Upper lobe of left lung (tissue), 6 donors: Measurements from ENCODE around the gene ADIRF. TPM values are rescaled to one million over a fixed set of nuclear protein-coding genes. Genes with fewer than 3 reads are reported as not detected.

Experiments
- ATAC-seq, 2 donors: fragments of 200-7000 bp; cut with Tn5 transposase; one replicate each; pipeline ENCODE4 v1.9.1; 2022; ENCODE audit warnings: mild to moderate bottlenecking in 2 of 2, moderate library complexity in 2 of 2; ENCODE audit not compliant: low FRiP score in 2 of 2
- DNase-seq, 2 donors: peaks; one replicate each; pipeline ENCODE4 v3.0.0-alpha.2; 2019 to 2020
- H3K27ac ChIP-seq, 4 donors: fragments of 200-600 bp; sonication (generic); one replicate each; pipeline ENCODE4 v1.5.1; 2016 to 2019
- H3K27me3 ChIP-seq, 4 donors: fragments of 200-600 bp; sonication (generic); one replicate each; pipeline ENCODE4 v1.5.1; 2017 to 2019
- H3K36me3 ChIP-seq, 4 donors: fragments of 200-600 bp; sonication (generic); one replicate each; pipeline ENCODE4 v1.5.1; 2016 to 2019
- H3K4me1 ChIP-seq, 4 donors: fragments of 200-600 bp; sonication (generic); one replicate each; pipeline ENCODE4 v1.5.1; 2018 to 2019
- H3K4me3 ChIP-seq, 4 donors: fragments of 200-600 bp; sonication (generic); one replicate each; pipeline ENCODE4 v1.5.1; 2017 to 2019; ENCODE audit warnings: mild to moderate bottlenecking in 2 of 4, moderate library complexity in 1 of 4
- H3K9me3 ChIP-seq, 4 donors: fragments of 200-600 bp; sonication (generic); one replicate each; pipeline ENCODE4 v1.5.1; 2018 to 2019
- CTCF ChIP-seq, 6 experiments: fragments of 450-650 bp in 4 of 6; fragments of 200-600 bp in 2 of 6; sonication (generic) in 2 of 6; IDR thresholded peaks; one replicate each; pipeline ENCODE4 v1.5.1; 2016 to 2019; ENCODE audit warnings: antibody characterized with exemption in 6 of 6
- EP300 ChIP-seq, 4 donors: sonication (generic); formaldehyde crosslinking; IDR thresholded peaks; one replicate each; pipeline ENCODE4 v1.5.1; 2017; ENCODE audit warnings: antibody characterized with exemption in 4 of 4, control low read depth in 2 of 4
- POLR2A ChIP-seq, 4 donors: fragments of 450-650 bp; IDR thresholded peaks; one replicate each; pipeline ENCODE4 v1.5.1; 2016 to 2017; ENCODE audit warnings: antibody characterized with exemption in 4 of 4, mild to moderate bottlenecking in 2 of 4
- POLR2AphosphoS5 ChIP-seq, 2 donors: sonication (generic); formaldehyde crosslinking; IDR thresholded peaks; one replicate each; pipeline ENCODE4 v1.5.1; 2017; ENCODE audit warnings: antibody characterized with exemption in 2 of 2
- WGBS, 2 donors: methylation state at CpG; one replicate each; pipeline ENCODE4 v1.1.5; 2017 to 2018; 5-methylcytosine and 5-hydroxymethylcytosine counted together
- total RNA-seq, 6 donors: library from RNA; depleted of rRNA in 4 of 6; stranded (reverse); fragments of >200 nt in 4 of 6; gene quantifications; one replicate each; pipeline versions ENCODE4 v1.1.0 to v1.2.1, GENCODE V29; 2016 to 2021
- donor health status: DM: no; HTN: no; CAD: no; lungs with moderate emphysema.
- donor health status: DM: no; HTN: yes; CAD: no; lungs with severe emphysema.

Gene ADIRF
- total RNA-seq, 6 donors from 2014 or later, result 51.3 to 202 (median 164) TPM

- Histone ChIP-seq H3K4me1 (peaks cover 26 to 62% (median 55%) of the 10 kb centered on the region in 4 donors), H3K27ac (peak overlapping the region; percentile 81 to 90 (median 85)), H3K36me3 (no peaks in the 10 kb centered on the region), H3K9me3 (peaks cover 0 to 4% (median 0%) of the 10 kb centered on the region in 4 donors), H3K27me3 (no peaks in the 10 kb centered on the region), H3K4me3 (peak overlapping the region; percentile 27 to 47 (median 38))
- TF ChIP-seq CTCF (IDR thresholded peaks at IDR 0.05) (no peak), POLR2A (IDR thresholded peaks at IDR 0.05) (no peak), POLR2AphosphoS5 (IDR thresholded peaks at IDR 0.05) (no peak), EP300 (IDR thresholded peaks at IDR 0.05) (no peak)
- 75% methylated on average over 5 of the region's 7 CpGs; no CpG with 5 or more reads in 1 of the 2 donors for WGBS, 2 donors
- DNase-seq (no peak), ATAC-seq (no peak)
Measured at GRCh38 chr10:86956848-86957448, 11.3 kb upstream of the ADIRF start.

GRCh38 chr10:86957471-86958115 lies 10.7 kb upstream of the ADIRF start, which contains the start of gene MMRN2:
Gene MMRN2 (minus strand): TSS chr10:86957615. CDS start chr10:86957541, 74 bp downstream.
- TF ChIP-seq EP300 (IDR thresholded peaks at IDR 0.05) (no peak), CTCF (IDR thresholded peaks at IDR 0.05) (no peak), POLR2AphosphoS5 (IDR thresholded peaks at IDR 0.05) (peak in 1 of 2 donors; percentile 10), POLR2A (IDR thresholded peaks at IDR 0.05) (peak in 1 of 4 donors; percentile 27)
- H3K36me3 ChIP-seq, result no peaks in the 10 kb centered on the region
- H3K4me1 ChIP-seq, result peaks cover 23 to 62% (median 55%) of the 10 kb centered on the region in 4 donors
- no peak for ATAC-seq
- peak within 1 kb of the TSS; percentile 81 to 90 (median 85) for H3K27ac ChIP-seq
- DNase-seq, result peak in 1 of 2 donors; percentile 58
- H3K9me3 ChIP-seq, result peaks cover 0 to 2% (median 0%) of the 10 kb centered on the region in 4 donors
- WGBS, 2 donors, result 49 to 63% methylated on average over 7 to 8 of the region's 9 CpGs
- no peaks in the 10 kb centered on the region for H3K27me3 ChIP-seq
- H3K4me3 ChIP-seq, result peak within 1 kb of the TSS; percentile 27 to 47 (median 38)

- Histone ChIP-seq H3K36me3 (no peaks in the 10 kb centered on the region), H3K4me1 (peaks cover 21 to 62% (median 52%) of the 10 kb centered on the region in 4 donors), H3K27ac (peak within 1 kb of the TSS; percentile 81 to 90 (median 85)), H3K27me3 (no peaks in the 10 kb centered on the region), H3K9me3 (no peaks in the 10 kb centered on the region), H3K4me3 (peak within 1 kb of the TSS; percentile 27 to 47 (median 38))
- WGBS, 2 donors, result 41 to 46% methylated on average over 10 of the region's 22 CpGs
- TF ChIP-seq CTCF (IDR thresholded peaks at IDR 0.05) (no peak), EP300 (IDR thresholded peaks at IDR 0.05) (no peak), POLR2A (IDR thresholded peaks at IDR 0.05) (no peak), POLR2AphosphoS5 (IDR thresholded peaks at IDR 0.05) (no peak)
- ATAC-seq, result peak in 1 of 2 donors; percentile 11
- DNase-seq, result peak in 1 of 2 donors; percentile 84
Measured at GRCh38 chr10:86958116-86958900, 10.0 kb upstream of the ADIRF start, which contains the start of gene SNCG. Gene SNCG (plus strand): TSS chr10:86958599. CDS start chr10:86958698, 99 bp downstream.

- TF ChIP-seq EP300 (IDR thresholded peaks at IDR 0.05) (peak in 1 of 4 donors; percentile 51), POLR2A (IDR thresholded peaks at IDR 0.05) (no peak), POLR2AphosphoS5 (IDR thresholded peaks at IDR 0.05) (peak; percentile 22 to 63), CTCF (IDR thresholded peaks at IDR 0.05) (no peak)
- H3K27me3 ChIP-seq, result no peaks in the 10 kb centered on the region
- H3K4me3 ChIP-seq, result peak overlapping the region in 2 of 4 donors; percentile 40 to 47
- ATAC-seq, result peak; percentile 52 to 70
- no peaks in the 10 kb centered on the region for H3K9me3 ChIP-seq
- WGBS, 2 donors, result 50 to 53% methylated on average over 5 to 16 of the region's 16 CpGs
- DNase-seq, result peak; percentile 53 to 58
- H3K36me3 ChIP-seq, result no peaks in the 10 kb centered on the region
- peak overlapping the region; percentile 81 to 90 (median 85) for H3K27ac ChIP-seq
- peaks cover 21 to 59% (median 46%) of the 10 kb centered on the region in 4 donors for H3K4me1 ChIP-seq
Measured at GRCh38 chr10:86958901-86959736, 9.2 kb upstream of the ADIRF start.
